22Rv1 (cell line): ENCODE measurements around the gene SCUBE1.

ENCODE experiments used
- CTCF ChIP-seq: fragments of 450-650 bp; IDR thresholded peaks from 2 replicates; pipeline ENCODE4 v1.5.1; 2017; ENCODE audit warnings: mild to moderate bottlenecking
- ZFX ChIP-seq: fragments of 450-650 bp; IDR thresholded peaks from 2 replicates; pipeline ENCODE4 v1.6.1; 2017; ENCODE audit warnings: antibody characterized with exemption, borderline replicate concordance

GRCh38 chr22:43337385-43337784, 5.8 kb downstream of the SCUBE1 start:
- TF ChIP-seq CTCF (no peak), ZFX (no peak)
